MCF 10A (cell line): ENCODE measurements around the gene UBE3C. TPM values are rescaled to one million over a fixed set of nuclear protein-coding genes. Genes with fewer than 3 reads are reported as not detected.

Experiments used
- BruUV-seq: library from RNA; stranded (reverse); fragments of 400-500 nt; replicated peaks from 2 replicates; lab custom pipeline; 2021; lab: Mats Ljungman, UMichigan
- CTCF ChIA-PET: fragments of 300-600 bp; sonication (Branson Sonifier 250); formaldehyde crosslinking; extraction: SDS; loops from one replicate; lab custom pipeline; 2021; ENCODE audit warnings: antibody characterized with exemption, inconsistent platforms; lab: Yijun Ruan, JAX
- POLR2A ChIA-PET: fragments of 300-600, 350-650 bp; sonication (Branson Sonifier 250); formaldehyde crosslinking; extraction: SDS; loops from one replicate; lab custom pipeline; 2020; ENCODE audit warnings: antibody characterized with exemption, inconsistent platforms; lab: Yijun Ruan, JAX
- DNase-seq: peaks from one replicate; pipeline ENCODE4 v3.0.0-alpha.2; 2018; ENCODE audit not compliant: unreplicated experiment
- H3K27ac Mint-ChIP-seq: one replicate; pipeline ENCODE4 v1.8.0; 2022; ENCODE audit warnings: mild to moderate bottlenecking, low read depth, mixed read lengths; ENCODE audit not compliant: unreplicated experiment
- H3K27me3 Mint-ChIP-seq: one replicate; pipeline ENCODE4 v1.8.0; 2022; ENCODE audit warnings: mixed read lengths; ENCODE audit not compliant: insufficient read depth, unreplicated experiment
- H3K36me3 Mint-ChIP-seq: one replicate; pipeline ENCODE4 v1.8.0; 2022; ENCODE audit warnings: mild to moderate bottlenecking, moderate library complexity, mixed read lengths; ENCODE audit not compliant: insufficient read depth, unreplicated experiment
- H3K4me1 Mint-ChIP-seq: one replicate; pipeline ENCODE4 v1.8.0; 2022; ENCODE audit warnings: mixed read lengths; ENCODE audit not compliant: insufficient read depth, unreplicated experiment
- H3K4me3 Mint-ChIP-seq: one replicate; pipeline ENCODE4 v1.8.0; 2022; ENCODE audit warnings: mild to moderate bottlenecking, moderate library complexity, mixed read lengths; ENCODE audit not compliant: unreplicated experiment
- H3K9me3 Mint-ChIP-seq: one replicate; pipeline ENCODE4 v1.8.0; 2022; ENCODE audit warnings: mixed read lengths; ENCODE audit not compliant: unreplicated experiment
- CTCF ChIP-seq: fragments of 200-600 bp; IDR thresholded peaks from one replicate; pipeline ENCODE4 v1.8.0; 2022; ENCODE audit warnings: antibody characterized with exemption, mild to moderate bottlenecking; ENCODE audit not compliant: unreplicated experiment
- intact Hi-C: fragments of 100-400 bp; cut with micrococcal nuclease; formaldehyde crosslinking; loops from 2 replicates; pipeline ENCODE4 v1.14.1; 2022
- total RNA-seq: library from RNA; stranded (reverse); gene quantifications from 2 replicates; pipeline ENCODE4 v1.2.3, GENCODE V29; 2022

Gene UBE3C
- total RNA-seq, 1 experiment from 2014 or later: 72.8 TPM

- DNase-seq: no peak
- ChIA-PET POLR2A (no interaction called here), CTCF (no interaction called here)
- Mint-ChIP-seq H3K36me3 (no peaks in the 10 kb centered on the region), H3K4me3 (no peak overlapping the region), H3K27ac (no peak overlapping the region), H3K27me3 (peaks cover 39% of the 10 kb centered on the region), H3K4me1 (no peaks in the 10 kb centered on the region), H3K9me3 (no peaks in the 10 kb centered on the region)
- no TSS peak for BruUV-seq
- intact Hi-C loops: no loop called here
- no peak for TF ChIP-seq CTCF
Measured at GRCh38 chr7:157111311-157111710, 27.4 kb upstream of the UBE3C start.

GRCh38 chr7:157112706-157113105 lies 26.0 kb upstream of the UBE3C start:
- TF ChIP-seq CTCF: no peak
- BruUV-seq: no TSS peak
- POLR2A ChIA-PET: no interaction called here
- no peaks in the 10 kb centered on the region for H3K4me1 Mint-ChIP-seq
- DNase-seq: no peak
- H3K4me3 Mint-ChIP-seq: no peak overlapping the region
- H3K9me3 Mint-ChIP-seq: no peaks in the 10 kb centered on the region
- no peaks in the 10 kb centered on the region for H3K36me3 Mint-ChIP-seq
- no peak overlapping the region for H3K27ac Mint-ChIP-seq
- CTCF ChIA-PET: interaction anchor here (0.6 kb wide), 1 partner anchor 834 kb away, joined by 3 read pairs; no protein-coding TSS in a partner anchor
- peaks cover 39% of the 10 kb centered on the region for H3K27me3 Mint-ChIP-seq
- intact Hi-C loops: no loop called here

- Mint-ChIP-seq H3K27me3 (peaks cover 39% of the 10 kb centered on the region), H3K4me1 (no peaks in the 10 kb centered on the region)
- no TSS peak for BruUV-seq
Measured at GRCh38 chr7:157113607-157114006, 25.1 kb upstream of the UBE3C start.

GRCh38 chr7:157116762-157117161 lies 22.0 kb upstream of the UBE3C start:
- ChIA-PET CTCF (no interaction called here), POLR2A (interaction anchor here (0.8 kb wide), 1 partner anchor 37 kb away, joined by 3 read pairs; no protein-coding TSS in a partner anchor)
- intact Hi-C loops: no loop called here
- H3K27me3 Mint-ChIP-seq: peaks cover 28% of the 10 kb centered on the region
- BruUV-seq: no TSS peak
- no peak overlapping the region for H3K27ac Mint-ChIP-seq
- no peaks in the 10 kb centered on the region for H3K9me3 Mint-ChIP-seq
- DNase-seq: no peak
- no peak overlapping the region for H3K4me3 Mint-ChIP-seq
- TF ChIP-seq CTCF: no peak
- H3K4me1 Mint-ChIP-seq: no peaks in the 10 kb centered on the region
- no peaks in the 10 kb centered on the region for H3K36me3 Mint-ChIP-seq

More at GRCh38 chr7:157113607-157114006, 25.1 kb upstream of the UBE3C start:
- DNase-seq: no peak
- Mint-ChIP-seq H3K36me3 (no peaks in the 10 kb centered on the region), H3K27ac (no peak overlapping the region), H3K4me3 (no peak overlapping the region), H3K9me3 (no peaks in the 10 kb centered on the region)
- CTCF ChIA-PET: no interaction called here
- TF ChIP-seq CTCF: no peak
- POLR2A ChIA-PET: no interaction called here
- intact Hi-C loops: no loop called here
